Heart left ventricle (tissue), 16 donors: Measurements from ENCODE around the gene CD9. TPM values are rescaled to one million over a fixed set of nuclear protein-coding genes. Genes with fewer than 3 reads are reported as not detected.

Experiments used
- ATAC-seq, 4 donors: fragments of 200-7000 bp; cut with Tn5 transposase; one replicate each; pipeline ENCODE4 v1.9.1; 2020 to 2022; ENCODE audit warnings: moderate library complexity in 4 of 4, mild to moderate bottlenecking in 3 of 4, moderate number of reproducible peaks in 1 of 4
- DNase-seq, 5 donors: peaks; one replicate each; pipeline ENCODE4 v3.0.0-alpha.2; 2020
- H3K27ac ChIP-seq, 12 donors: fragments of 200-600 bp; sonication (generic) in 4 of 12; one replicate each; pipeline versions ENCODE4 v1.5.0 to v1.8.0; 2016 to 2022; ENCODE audit warnings: mild to moderate bottlenecking in 2 of 12
- H3K27me3 ChIP-seq, 9 donors: fragments of 200-600 bp; sonication (generic) in 2 of 9; one replicate each; pipeline versions ENCODE4 v1.5.1 to v1.8.0; 2016 to 2022; ENCODE audit warnings: mild to moderate bottlenecking in 3 of 9
- H3K36me3 ChIP-seq, 9 donors: fragments of 200-600 bp; sonication (generic) in 2 of 9; one replicate each; pipeline versions ENCODE4 v1.5.0 to v1.8.0; 2018 to 2022; ENCODE audit warnings: mild to moderate bottlenecking in 2 of 9
- H3K4me1 ChIP-seq, 12 donors: fragments of 200-600 bp; sonication (generic) in 4 of 12; one replicate each; pipeline versions ENCODE4 v1.5.0 to v1.8.0; 2016 to 2022; ENCODE audit warnings: mild to moderate bottlenecking in 3 of 12
- H3K4me3 ChIP-seq, 12 donors: fragments of 200-600 bp; sonication (generic) in 4 of 12; one replicate each; pipeline versions ENCODE4 v1.5.0 to v1.8.0; 2017 to 2022; ENCODE audit warnings: mild to moderate bottlenecking in 9 of 12, moderate library complexity in 4 of 12
- H3K9me3 ChIP-seq, 12 donors: fragments of 200-600 bp; sonication (generic) in 4 of 12; one replicate each; pipeline versions ENCODE4 v1.5.0 to v1.8.0; 2016 to 2022; ENCODE audit warnings: mild to moderate bottlenecking in 1 of 12
- POLR2A ChIP-seq, 2 donors: fragments of 450-650 bp; IDR thresholded peaks; one replicate each; pipeline ENCODE4 v1.6.1; 2017; ENCODE audit warnings: antibody characterized with exemption in 2 of 2, mild to moderate bottlenecking in 2 of 2, moderate library complexity in 2 of 2
- WGBS, 4 donors: extraction: QIAGEN DNeasy Blood & Tissue Kit in 2 of 4; methylation state at CpG; one replicate each; pipeline versions ENCODE4 v1.1.5 to v1.1.7; 2013 to 2018; 5-methylcytosine and 5-hydroxymethylcytosine counted together
- intact Hi-C, 10 donors: fragments of 100-400 bp; cut with DNase I; formaldehyde crosslinking; loops; one replicate each; pipeline versions ENCODE4 v1.11.1 to v1.14.2; 2022
- polyA plus RNA-seq, 2 donors: library from polyadenylated mRNA; stranded (reverse); fragments of 200-250 nt; gene quantifications; one replicate each; pipeline ENCODE4 v1.2.3, GENCODE V29; 2013
- total RNA-seq, 9 donors: library from RNA; depleted of rRNA in 2 of 9; stranded (reverse); fragments of >200 nt in 2 of 9; fragmentation: NEBNext Ultra II Directional in 3 of 9; extraction: Animal tissue kit (Norgen Biotek cat#: 25700) in 3 of 9; gene quantifications; one replicate each; pipeline versions ENCODE4 v1.1.0 to v1.2.4, GENCODE V29; 2016 to 2023
- TF ChIP-seq, protein P1 (sequence below), 12 donors: fragments of 200-600 bp; sonication (generic) in 4 of 12; IDR thresholded peaks; one replicate each; pipeline versions ENCODE4 v1.5.0 to v1.8.0; 2018 to 2022; ENCODE audit warnings: antibody characterized with exemption in 12 of 12, mild to moderate bottlenecking in 5 of 12
- donor health status: ischemic (EF 13 %, LVEDD 7.1; RV severe dilation, severe dysfunction).
- donor health status: healthy with polysubstance abuse.
- donor health status: DM: no; HTN: yes; CAD: no.
- donor health status: DM: no; HTN: no; CAD: no.
- donor health status: ischemic (EF 25% LVEDD 6.9; RV normal size, moderate dysfunction).
- donor health status: ischemic (EF 25% LVEDD 5.7; RV mildly dilated, moderate dysfunction).
- donor health status: healthy.
- donor health status: DM: yes; HTN: yes; CAD: no.
- donor health status: ischemic (EF 35%, LVEDD 5.7; RV mildly dilated, moderate dysfunction).
- donor health status: nonischemic (EF 11% LVEDD 7.7; RV severe dilation, severe dysfunction).
- donor health status: DM: yes; HTN: yes; CAD: no.
- donor health status: PGD.
- donor health status: ischemic (EF 29% LVEDD 5.4; RV normal size, mild dysfunction).
- donor health status: nonischemic (EF 23%, LVEDD 6.1; RV moderate dilation, normal function).

CD9 gene
- total and polyA plus RNA-seq, 11 donors, result 29.9 to 96.1 (median 56.4) TPM

DNA sequence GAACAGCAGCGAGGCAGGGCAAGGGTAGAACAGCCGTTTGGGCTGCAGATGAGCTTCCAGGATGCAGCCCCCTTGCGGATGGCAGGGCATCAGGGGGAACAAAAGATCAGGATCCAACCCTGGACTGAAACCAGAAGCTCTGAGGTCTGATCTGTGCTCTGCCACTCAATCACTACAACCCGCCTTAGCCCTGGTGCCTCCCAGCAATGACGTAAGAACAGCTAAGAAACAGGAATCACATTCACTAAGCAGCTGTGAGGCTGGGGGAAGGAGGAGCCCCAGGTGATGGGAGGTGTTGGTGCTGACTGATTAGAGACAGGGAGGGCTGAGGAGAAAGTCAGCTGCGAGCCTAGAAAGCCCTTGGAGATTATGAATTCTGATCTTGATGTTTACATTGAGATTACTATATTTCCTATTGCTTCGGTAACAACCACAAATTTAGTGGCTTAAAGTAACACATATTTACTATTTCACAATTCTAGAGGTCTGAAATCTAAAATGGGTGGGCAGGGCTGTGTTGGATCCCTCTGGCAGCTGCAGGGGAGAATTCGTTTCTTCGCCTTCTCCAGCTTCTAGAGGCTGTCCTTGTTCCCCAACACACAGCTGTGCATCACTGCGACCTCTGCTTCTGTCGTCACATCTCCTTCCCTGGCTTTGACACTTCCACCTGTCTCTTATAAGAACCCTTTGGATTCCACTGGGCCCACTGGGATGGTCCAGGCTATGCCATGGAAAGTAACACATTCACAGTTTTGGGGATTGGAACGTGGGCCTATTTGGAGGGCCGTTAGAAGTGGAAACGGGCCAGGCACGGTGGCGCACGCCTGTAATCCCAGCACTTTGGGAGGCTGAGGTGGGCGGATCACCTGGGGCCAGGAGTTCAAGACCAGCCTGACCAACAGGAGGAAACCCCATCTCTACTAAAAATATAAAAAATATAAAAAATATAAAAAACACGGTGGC is 6.1 kb upstream of the CD9 start:
- H3K4me3 ChIP-seq, result no peak overlapping the region
- H3K27ac ChIP-seq, result no peak overlapping the region
- H3K36me3 ChIP-seq, result no peaks in the 10 kb centered on the region
- TF ChIP-seq POLR2A (IDR thresholded peaks at IDR 0.05), result no peak
- H3K27me3 ChIP-seq, result peaks cover 0 to 5% (median 0%) of the 10 kb centered on the region in 9 donors
- intact Hi-C loops, result loop anchor here in 5 of 10 donors (2.0 to 10.0 kb wide), 5 partner anchors 85 to 209 kb away; no protein-coding TSS in a partner anchor
- no peak for DNase-seq
- ATAC-seq, result no peak
- H3K9me3 ChIP-seq, result no peaks in the 10 kb centered on the region
- H3K4me1 ChIP-seq, result peaks cover 0 to 28% (median 8%) of the 10 kb centered on the region in 12 donors
- 80 to 90% (median 85%) methylated on average over 19 of the region's 19 CpGs for WGBS, 4 donors

DNA sequence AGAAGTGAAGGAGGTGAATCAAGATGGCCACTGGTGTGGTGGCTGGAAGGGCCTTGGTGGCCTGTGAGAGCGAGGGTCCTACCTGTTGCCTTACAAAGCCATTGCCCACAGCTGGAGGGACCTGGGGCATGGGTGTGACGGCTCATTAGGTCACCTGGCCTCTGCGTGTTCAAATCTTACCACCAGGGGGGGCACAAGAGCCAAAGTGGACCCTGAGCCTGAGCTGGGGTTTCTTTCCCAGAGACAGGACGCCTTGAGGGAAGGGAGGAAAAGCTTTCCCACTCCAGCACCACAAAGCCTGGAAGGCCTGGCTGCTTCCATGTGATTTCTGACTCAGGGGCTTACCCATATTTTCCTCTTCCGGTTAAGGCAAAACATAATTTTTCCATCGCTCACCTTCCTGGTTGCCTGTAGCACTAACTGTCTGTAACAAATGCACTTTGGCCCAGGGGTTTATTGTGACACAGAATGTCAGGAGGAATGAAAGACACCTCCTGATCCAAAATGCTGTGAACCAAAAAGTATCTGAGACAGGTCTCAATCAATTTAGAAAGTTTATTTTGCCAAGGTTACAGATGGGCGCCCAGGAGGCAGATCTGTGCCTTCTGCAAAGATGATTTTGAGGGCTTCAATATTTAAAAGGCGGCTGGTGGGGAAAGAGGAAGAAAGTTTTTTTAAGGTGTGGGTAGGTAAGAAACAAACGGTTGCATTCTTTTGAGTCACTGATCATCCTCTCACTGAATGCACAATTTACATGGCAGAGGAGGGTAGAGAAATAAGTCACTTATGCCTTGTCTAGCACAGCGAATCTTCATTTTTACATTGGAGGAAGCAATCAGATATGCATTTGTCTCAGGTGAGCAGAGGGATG is 4.3 kb upstream of the CD9 start:
- no peaks in the 10 kb centered on the region for H3K9me3 ChIP-seq
- H3K27me3 ChIP-seq, result peaks cover 0 to 12% (median 0%) of the 10 kb centered on the region in 9 donors
- H3K27ac ChIP-seq, result peak overlapping the region; percentile 24 to 80 (median 52)
- DNase-seq (peak; percentile 80 to 88 (median 88)), ATAC-seq (peak; percentile 78 to 85 (median 81))
- peaks cover 0 to 36% (median 13%) of the 10 kb centered on the region in 12 donors for H3K4me1 ChIP-seq
- no peaks in the 10 kb centered on the region for H3K36me3 ChIP-seq
- WGBS, 4 donors, result 36 to 47% (median 43%) methylated on average over 10 of the region's 10 CpGs
- no peak for TF ChIP-seq POLR2A (IDR thresholded peaks at IDR 0.05)
- TF ChIP-seq, protein P1, sequence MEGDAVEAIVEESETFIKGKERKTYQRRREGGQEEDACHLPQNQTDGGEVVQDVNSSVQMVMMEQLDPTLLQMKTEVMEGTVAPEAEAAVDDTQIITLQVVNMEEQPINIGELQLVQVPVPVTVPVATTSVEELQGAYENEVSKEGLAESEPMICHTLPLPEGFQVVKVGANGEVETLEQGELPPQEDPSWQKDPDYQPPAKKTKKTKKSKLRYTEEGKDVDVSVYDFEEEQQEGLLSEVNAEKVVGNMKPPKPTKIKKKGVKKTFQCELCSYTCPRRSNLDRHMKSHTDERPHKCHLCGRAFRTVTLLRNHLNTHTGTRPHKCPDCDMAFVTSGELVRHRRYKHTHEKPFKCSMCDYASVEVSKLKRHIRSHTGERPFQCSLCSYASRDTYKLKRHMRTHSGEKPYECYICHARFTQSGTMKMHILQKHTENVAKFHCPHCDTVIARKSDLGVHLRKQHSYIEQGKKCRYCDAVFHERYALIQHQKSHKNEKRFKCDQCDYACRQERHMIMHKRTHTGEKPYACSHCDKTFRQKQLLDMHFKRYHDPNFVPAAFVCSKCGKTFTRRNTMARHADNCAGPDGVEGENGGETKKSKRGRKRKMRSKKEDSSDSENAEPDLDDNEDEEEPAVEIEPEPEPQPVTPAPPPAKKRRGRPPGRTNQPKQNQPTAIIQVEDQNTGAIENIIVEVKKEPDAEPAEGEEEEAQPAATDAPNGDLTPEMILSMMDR (IDR thresholded peaks at IDR 0.05), result peak; percentile 90 to 96 (median 94)
- intact Hi-C loops, result loop anchor here (1.0 to 10.0 kb wide), 10 partner anchors 36 to 211 kb away; no protein-coding TSS in a partner anchor
- H3K4me3 ChIP-seq, result no peak overlapping the region

DNA sequence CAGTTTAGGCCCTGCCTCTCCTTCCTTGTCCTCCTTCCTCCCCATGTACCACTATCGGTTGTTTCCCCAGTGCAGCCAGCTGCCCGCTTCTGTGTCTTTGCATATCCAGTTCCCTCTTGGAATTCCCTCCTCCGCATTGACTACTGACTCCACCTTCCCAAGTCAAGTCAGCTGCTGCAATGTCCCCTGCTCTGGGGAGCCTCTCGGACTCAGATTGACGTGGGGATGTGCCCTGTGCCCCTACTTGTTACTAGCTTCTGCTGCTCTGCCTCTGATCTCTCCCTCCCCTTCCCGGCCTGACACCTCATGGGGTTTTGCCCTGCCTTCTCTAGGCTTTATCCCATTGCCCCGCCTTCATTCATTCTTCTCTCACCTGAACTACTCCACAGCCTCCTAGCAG is 2.1 kb upstream of the CD9 start:
- WGBS, 4 donors, result 77 to 88% (median 82%) methylated on average over 7 of the region's 7 CpGs
- intact Hi-C loops, result loop anchor here in 8 of 10 donors (2.0 to 10.0 kb wide), 8 partner anchors 31 to 213 kb away; no protein-coding TSS in a partner anchor
- Histone ChIP-seq H3K9me3 (no peaks in the 10 kb centered on the region), H3K27me3 (peaks cover 0 to 25% (median 0%) of the 10 kb centered on the region in 9 donors), H3K36me3 (no peaks in the 10 kb centered on the region), H3K4me1 (peaks cover 0 to 54% (median 18%) of the 10 kb centered on the region in 12 donors), H3K4me3 (no peak overlapping the region), H3K27ac (peak overlapping the region in 6 of 12 donors; percentile 81 to 99 (median 95))
- no peak for ATAC-seq
- no peak for TF ChIP-seq POLR2A (IDR thresholded peaks at IDR 0.05)
- TF ChIP-seq, protein P1 (IDR thresholded peaks at IDR 0.05), result no peak
- no peak for DNase-seq

DNA sequence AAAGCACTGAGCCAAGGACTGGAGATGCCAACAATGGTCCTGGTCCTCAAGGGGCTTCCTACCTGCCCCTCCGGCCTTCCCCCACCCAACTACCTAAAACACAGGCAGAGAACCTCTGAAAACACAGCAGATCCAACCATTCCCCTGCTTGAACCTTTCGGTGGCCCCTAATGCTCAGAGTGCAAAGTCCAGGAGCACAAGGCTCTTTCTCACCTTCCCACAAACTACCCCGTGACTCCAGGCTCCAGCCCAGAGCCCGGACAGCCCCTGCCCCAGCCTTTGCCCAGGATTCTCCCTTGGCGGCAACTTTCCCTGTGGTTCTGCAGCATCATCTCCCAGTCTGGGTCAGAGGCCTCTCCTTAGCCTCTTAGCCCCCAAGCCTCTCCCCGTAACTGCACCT is 1.6 kb upstream of the CD9 start:
- WGBS, 4 donors, result 96 to 97% (median 97%) methylated on average over 6 of the region's 6 CpGs
- no peaks in the 10 kb centered on the region for H3K36me3 ChIP-seq
- H3K9me3 ChIP-seq, result no peaks in the 10 kb centered on the region
- peaks cover 0 to 25% (median 0%) of the 10 kb centered on the region in 9 donors for H3K27me3 ChIP-seq
- peak overlapping the region in 10 of 12 donors; percentile 71 to 99 (median 95) for H3K27ac ChIP-seq
- TF ChIP-seq POLR2A (IDR thresholded peaks at IDR 0.05), result no peak
- TF ChIP-seq, protein P1 (IDR thresholded peaks at IDR 0.05), result no peak
- intact Hi-C loops, result loop anchor here in 8 of 10 donors (2.0 to 10.0 kb wide), 8 partner anchors 30 to 214 kb away; no protein-coding TSS in a partner anchor
- DNase-seq, result no peak
- no peak for ATAC-seq
- peaks cover 0 to 59% (median 23%) of the 10 kb centered on the region in 12 donors for H3K4me1 ChIP-seq
- no peak overlapping the region for H3K4me3 ChIP-seq
